OCI-LY1 (cell line): Measurements from ENCODE around the gene STX18.
A peak's percentile ranks its signal among the peaks of the same experiment; 100 is the strongest.

Experiments
- H2AFZ ChIP-seq: fragments of 200-600 bp; sonication (generic), shearing (Covaris generic); 2 replicates; pipeline ENCODE4 v1.6.0; 2014; ENCODE audit warnings: antibody characterized with exemption, mild to moderate bottlenecking, low read length
- H3F3A ChIP-seq: fragments of 200-600 bp; sonication (generic), shearing (Covaris generic); 2 replicates; pipeline ENCODE4 v1.6.0; 2014; ENCODE audit warnings: mild to moderate bottlenecking, antibody characterized with exemption, low read length, moderate library complexity; ENCODE audit not compliant: insufficient read depth
- H3K27ac ChIP-seq: fragments of 200-600 bp; sonication (generic); 2 replicates; pipeline ENCODE4 v1.5.1; 2014; ENCODE audit warnings: low read length, mixed run types, mild to moderate bottlenecking, low read depth; ENCODE audit not compliant: poor library complexity, severe bottlenecking
- H3K27me3 ChIP-seq: fragments of 200-600 bp; sonication (generic); 2 replicates; pipeline ENCODE4 v1.6.0; 2014; ENCODE audit warnings: antibody characterized with exemption, mild to moderate bottlenecking, low read length, moderate library complexity; ENCODE audit not compliant: insufficient read depth
- H3K36me3 ChIP-seq: fragments of 200-600 bp; sonication (generic); 2 replicates; pipeline ENCODE4 v1.6.1; 2014; ENCODE audit warnings: mild to moderate bottlenecking, antibody characterized with exemption, low read length, moderate library complexity, mixed read lengths; ENCODE audit not compliant: insufficient read depth
- H3K4me1 ChIP-seq: fragments of 200-600 bp; sonication (generic); 2 replicates; pipeline ENCODE4 v1.5.1; 2014; ENCODE audit warnings: mild to moderate bottlenecking, low read length, moderate library complexity; ENCODE audit not compliant: insufficient read depth, severe bottlenecking
- H3K4me2 ChIP-seq: fragments of 200-600 bp; sonication (generic), shearing (Covaris generic); 2 replicates; pipeline ENCODE4 v1.6.1; 2014; ENCODE audit warnings: low read length
- H3K4me3 ChIP-seq: fragments of 200-600 bp; sonication (generic); 2 replicates; pipeline ENCODE4 v1.5.1; 2014; ENCODE audit warnings: low read length, low read depth, mild to moderate bottlenecking, mixed read lengths; ENCODE audit not compliant: poor library complexity, severe bottlenecking
- H3K79me2 ChIP-seq: fragments of 200-600 bp; shearing (Covaris generic); 2 replicates; pipeline ENCODE4 v1.6.1; 2016; ENCODE audit warnings: mixed run types, low read length, mixed read lengths; ENCODE audit not compliant: insufficient read depth
- H3K9ac ChIP-seq: fragments of 200-600 bp; sonication (generic), shearing (Covaris generic); 2 replicates; pipeline ENCODE4 v1.6.1; 2014; ENCODE audit warnings: mild to moderate bottlenecking, low read length, mixed read lengths
- H3K9me2 ChIP-seq: fragments of 200-600 bp; sonication (generic), shearing (Covaris generic); 2 replicates; pipeline ENCODE4 v1.6.1; 2014; ENCODE audit warnings: low read depth, mild to moderate bottlenecking, low read length, mixed read lengths
- H3K9me3 ChIP-seq: fragments of 200-600 bp; shearing (Covaris generic); 2 replicates; pipeline ENCODE4 v1.6.1; 2014; ENCODE audit warnings: low read length, mixed read lengths
- H4K20me1 ChIP-seq: fragments of 200-600 bp; sonication (generic), shearing (Covaris generic); 2 replicates; pipeline ENCODE4 v1.6.0; 2016; ENCODE audit warnings: mild to moderate bottlenecking, low read length; ENCODE audit not compliant: insufficient read depth
- CTCF ChIP-seq: fragments of 200-600 bp; sonication (generic), shearing (Covaris generic); IDR thresholded peaks from 2 replicates; pipeline ENCODE4 v1.5.1; 2017; ENCODE audit warnings: mild to moderate bottlenecking, antibody characterized with exemption, low read length, moderate library complexity, mixed read lengths
- EZH2 ChIP-seq: fragments of 200-600 bp; sonication (generic), shearing (Covaris generic); IDR thresholded peaks from 2 replicates; pipeline ENCODE4 v1.8.0; 2017; ENCODE audit warnings: borderline replicate concordance, mixed run types, mild to moderate bottlenecking, antibody characterized with exemption, low read length, moderate library complexity, mixed read lengths

Gene STX18

GRCh38 chr4:4390046-4390445 is 151.8 kb downstream of the STX18 start:
- H3K4me2 ChIP-seq = no peak overlapping the region; the same call in 1 of the 2 replicates
- peaks cover 42% of the 10 kb centered on the region for H3K4me1 ChIP-seq
- TF ChIP-seq EZH2 (no peak), CTCF (no peak)
- no peaks in the 10 kb centered on the region for H3K9me3 ChIP-seq
- H3K9me2 ChIP-seq = no peaks in the 10 kb centered on the region
- no peak overlapping the region for H2AFZ ChIP-seq
- H4K20me1 ChIP-seq = no peaks in the 10 kb centered on the region
- no peak overlapping the region for H3K4me3 ChIP-seq
- H3K9ac ChIP-seq = no peak overlapping the region
- H3K36me3 ChIP-seq = peaks cover 57% of the 10 kb centered on the region
- H3F3A ChIP-seq = no peaks in the 10 kb centered on the region
- H3K79me2 ChIP-seq = no peaks in the 10 kb centered on the region
- H3K27me3 ChIP-seq = no peaks in the 10 kb centered on the region
- H3K27ac ChIP-seq = peak overlapping the region; percentile 78

- Histone ChIP-seq H3K9me3 (no peaks in the 10 kb centered on the region), H3K4me2 (peak overlapping the region; percentile 71), H3K4me1 (peaks cover 35% of the 10 kb centered on the region), H3K36me3 (peaks cover 47% of the 10 kb centered on the region), H3K4me3 (peak overlapping the region; percentile 89), H3K9ac (peak overlapping the region; percentile 74; the same call in 1 of the 2 replicates), H3K79me2 (no peaks in the 10 kb centered on the region), H4K20me1 (no peaks in the 10 kb centered on the region), H2AFZ (no peak overlapping the region), H3F3A (no peaks in the 10 kb centered on the region), H3K9me2 (no peaks in the 10 kb centered on the region), H3K27me3 (no peaks in the 10 kb centered on the region), H3K27ac (peak overlapping the region; percentile 78)
- no peak for TF ChIP-seq CTCF
- no peak for TF ChIP-seq EZH2
Measured at GRCh38 chr4:4388836-4389575, 152.8 kb downstream of the STX18 start.

GRCh38 chr4:4388311-4388790 is 153.5 kb downstream of the STX18 start:
- H3K4me3 ChIP-seq = peak overlapping the region; percentile 89

More at GRCh38 chr4:4388311-4388790, 153.5 kb downstream of the STX18 start:
- no peaks in the 10 kb centered on the region for H3K79me2 ChIP-seq
- no peaks in the 10 kb centered on the region for H3K27me3 ChIP-seq
- peak overlapping the region; percentile 74 for H3K9ac ChIP-seq
- TF ChIP-seq CTCF (no peak), EZH2 (no peak)
- H3K36me3 ChIP-seq = peaks cover 41% of the 10 kb centered on the region
- peak overlapping the region; percentile 78 for H3K27ac ChIP-seq
- no peaks in the 10 kb centered on the region for H3K9me3 ChIP-seq
- no peaks in the 10 kb centered on the region for H3K9me2 ChIP-seq
- peak overlapping the region; percentile 71 for H3K4me2 ChIP-seq
- H2AFZ ChIP-seq = no peak overlapping the region
- H3K4me1 ChIP-seq = peaks cover 34% of the 10 kb centered on the region
- no peaks in the 10 kb centered on the region for H3F3A ChIP-seq
- no peaks in the 10 kb centered on the region for H4K20me1 ChIP-seq
